8988T (cell line): ENCODE results near the gene YBX2.

Source experiments
- DNase-seq: peaks from one replicate; pipeline ENCODE4 v3.0.0; 2011

The YBX2 gene

DNA sequence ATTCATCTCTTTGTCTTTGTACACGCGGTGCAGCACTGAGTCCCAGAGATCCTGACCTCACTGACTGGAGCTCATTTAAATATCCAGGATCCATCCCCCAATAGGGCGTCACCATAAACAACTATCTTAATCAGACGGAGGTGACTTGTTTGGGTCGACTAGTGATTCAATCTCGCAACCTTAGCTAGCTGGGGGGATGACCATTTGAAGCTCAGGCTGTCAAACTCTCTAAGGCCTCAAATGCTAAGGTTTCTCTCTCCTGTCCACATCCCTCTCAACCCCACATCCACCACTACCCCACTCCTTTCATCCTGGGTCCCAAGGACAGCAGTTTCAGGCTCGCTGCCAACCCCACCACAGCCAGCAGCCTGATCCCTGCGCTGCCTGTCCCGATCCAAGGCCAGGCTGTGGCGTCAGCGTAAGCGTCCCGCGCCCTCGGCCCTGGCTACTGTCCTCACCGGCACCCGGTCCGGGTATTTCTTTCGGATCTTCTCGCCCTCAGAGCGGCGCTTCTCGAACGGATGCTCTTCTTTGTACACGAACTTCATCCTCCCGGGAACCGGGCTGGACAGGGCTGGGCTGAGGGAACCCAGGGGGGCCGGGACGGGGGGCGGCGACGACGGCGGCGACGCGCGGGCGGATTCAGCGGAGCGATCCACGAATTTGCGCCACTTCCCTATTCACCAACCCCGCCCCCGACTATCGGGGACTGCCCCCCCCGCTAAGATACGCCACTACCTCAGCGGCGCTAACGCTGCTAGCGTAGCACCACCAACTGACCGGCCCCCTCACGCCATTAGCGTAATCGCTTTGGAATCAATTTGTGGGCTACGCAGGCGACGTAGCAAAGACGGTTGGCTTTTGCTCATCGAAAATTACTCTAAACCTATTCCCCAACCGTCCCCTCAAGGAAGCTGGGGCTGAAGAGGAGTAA lies 52.4 kb downstream of the YBX2 start, which contains the start of gene GABARAP:
Gene GABARAP, minus strand, starts transcription at position 667 of the 934 bp plus-strand sequence. Its CDS starts 119 bp downstream, at position 548.
- DNase-seq: no peak

DNA sequence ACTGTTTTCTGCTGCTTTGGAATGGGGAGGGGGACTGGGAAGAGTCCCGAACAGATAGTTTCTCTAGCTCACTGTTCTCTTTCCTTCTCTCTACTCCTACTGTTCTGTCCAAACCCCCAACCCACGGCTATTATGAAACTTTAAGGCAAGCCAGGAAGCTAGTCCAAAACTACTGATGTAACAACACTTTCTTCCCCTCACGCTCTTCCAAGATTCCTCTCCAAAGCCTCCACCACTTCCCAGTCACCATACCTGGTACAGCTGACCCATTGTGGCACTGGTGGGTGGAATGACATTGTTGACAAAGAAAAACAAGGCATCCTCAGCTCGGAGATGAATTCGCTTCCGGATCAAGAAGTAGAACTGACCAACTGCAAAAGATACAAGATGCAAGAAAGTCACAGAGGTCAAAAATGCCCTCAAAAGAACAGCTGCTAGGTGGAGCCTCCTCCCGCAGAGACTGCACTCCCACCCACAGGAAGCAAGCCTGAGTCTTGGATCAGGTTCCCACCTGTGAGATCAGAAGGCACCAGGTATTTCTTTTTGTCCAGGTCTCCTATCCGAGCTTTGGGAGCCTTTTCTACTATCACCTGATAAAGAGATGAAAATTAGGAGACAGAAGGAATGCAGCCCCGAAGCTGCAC lies 53.2 kb downstream of the YBX2 start:
- no peak for DNase-seq

- no peak for DNase-seq
Observed at GRCh38 chr17:7240375-7240774, 54.1 kb downstream of the YBX2 start.

DNA sequence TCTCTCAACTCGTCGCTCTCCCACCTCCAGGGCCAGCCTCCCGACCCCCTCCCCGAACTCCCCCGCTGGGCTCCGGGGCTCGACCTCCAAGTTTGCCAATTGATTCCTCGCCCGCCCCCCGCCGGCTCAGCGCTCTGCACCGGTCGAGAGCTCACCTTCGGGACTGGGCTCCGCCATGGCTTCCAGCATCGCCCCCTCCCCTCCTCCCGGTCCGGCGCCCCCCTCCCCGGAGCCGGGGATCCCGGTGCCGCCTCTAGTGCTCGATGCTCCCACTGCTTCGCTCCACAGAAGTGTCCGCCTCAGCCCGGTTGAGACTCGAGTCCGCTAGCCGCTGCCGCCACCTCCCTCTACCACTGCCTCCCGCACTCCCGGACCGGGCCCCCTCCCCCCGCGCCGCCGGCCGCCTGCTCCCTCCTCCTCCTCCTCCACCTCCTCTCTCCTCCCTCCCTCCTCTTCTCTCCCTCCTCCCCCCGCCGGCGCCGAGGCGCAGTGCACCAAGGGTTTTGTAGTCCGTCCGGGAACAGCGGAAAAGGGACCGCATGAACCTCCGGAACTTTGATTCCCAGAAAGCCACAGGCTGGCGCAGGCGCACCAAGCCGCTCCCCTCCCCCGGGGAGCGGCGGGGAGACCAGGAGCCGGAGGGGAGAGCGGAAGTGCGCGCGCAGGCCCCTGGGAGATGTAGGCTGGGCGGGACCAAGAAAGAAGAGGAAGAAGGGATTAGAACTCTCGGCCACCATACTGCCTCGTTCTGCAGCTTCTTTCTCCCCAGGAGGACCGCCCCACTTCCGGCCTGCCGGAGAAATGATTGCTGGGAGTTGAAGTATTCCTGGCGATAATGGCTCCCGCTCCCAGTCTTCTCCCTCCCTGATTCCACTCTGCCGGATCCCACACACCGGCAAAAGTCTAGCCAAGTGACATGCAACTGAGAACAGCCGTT lies 55.1 kb downstream of the YBX2 start, which contains the start of gene PHF23:
Gene PHF23, minus strand, starts transcription at position 367 of the 937 bp plus-strand sequence. Its CDS starts 178 bp downstream, at position 189.
- DNase-seq: peak; percentile 96

DNA sequence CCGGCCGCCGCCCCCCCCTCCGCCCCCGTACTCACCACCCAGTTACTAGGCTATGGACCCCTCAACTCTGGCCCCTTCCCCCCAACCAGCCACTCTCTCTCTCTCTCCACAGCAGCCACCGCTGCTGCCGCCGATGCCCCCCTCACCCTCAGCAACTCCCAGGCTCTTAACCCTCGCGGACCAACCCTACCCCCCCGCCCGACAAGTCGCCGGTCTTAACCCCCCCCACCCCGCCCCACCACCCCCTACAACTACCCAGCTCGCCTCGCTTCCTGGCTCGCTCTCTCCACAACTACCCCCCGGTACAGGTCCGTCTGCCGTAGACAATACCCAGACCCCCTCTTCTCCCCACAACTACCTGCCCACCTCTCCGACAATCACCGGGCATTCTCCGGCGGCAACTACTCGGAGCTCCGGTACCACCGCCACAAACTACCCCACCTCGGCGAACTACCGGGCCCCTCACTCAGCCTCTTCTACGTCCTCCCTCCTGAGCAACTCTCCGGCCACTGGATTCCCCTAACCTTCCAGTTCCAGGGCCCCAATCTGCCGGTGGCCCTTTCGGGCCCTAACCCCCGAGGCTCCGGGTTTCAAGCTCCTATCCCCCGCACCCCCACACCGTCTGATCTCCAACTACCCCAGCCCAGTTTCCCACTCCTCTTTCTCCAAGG lies 55.9 kb downstream of the YBX2 start:
- DNase-seq: no peak
